C1 segment of cervical spinal cord (tissue), 14 donors: ENCODE data around the gene CCDC85C.

Source experiments
- DNase-seq, 14 donors: peaks; one replicate each; lab custom pipeline; 2025; lab: John Stamatoyannopoulos, UW

The CCDC85C gene

DNA sequence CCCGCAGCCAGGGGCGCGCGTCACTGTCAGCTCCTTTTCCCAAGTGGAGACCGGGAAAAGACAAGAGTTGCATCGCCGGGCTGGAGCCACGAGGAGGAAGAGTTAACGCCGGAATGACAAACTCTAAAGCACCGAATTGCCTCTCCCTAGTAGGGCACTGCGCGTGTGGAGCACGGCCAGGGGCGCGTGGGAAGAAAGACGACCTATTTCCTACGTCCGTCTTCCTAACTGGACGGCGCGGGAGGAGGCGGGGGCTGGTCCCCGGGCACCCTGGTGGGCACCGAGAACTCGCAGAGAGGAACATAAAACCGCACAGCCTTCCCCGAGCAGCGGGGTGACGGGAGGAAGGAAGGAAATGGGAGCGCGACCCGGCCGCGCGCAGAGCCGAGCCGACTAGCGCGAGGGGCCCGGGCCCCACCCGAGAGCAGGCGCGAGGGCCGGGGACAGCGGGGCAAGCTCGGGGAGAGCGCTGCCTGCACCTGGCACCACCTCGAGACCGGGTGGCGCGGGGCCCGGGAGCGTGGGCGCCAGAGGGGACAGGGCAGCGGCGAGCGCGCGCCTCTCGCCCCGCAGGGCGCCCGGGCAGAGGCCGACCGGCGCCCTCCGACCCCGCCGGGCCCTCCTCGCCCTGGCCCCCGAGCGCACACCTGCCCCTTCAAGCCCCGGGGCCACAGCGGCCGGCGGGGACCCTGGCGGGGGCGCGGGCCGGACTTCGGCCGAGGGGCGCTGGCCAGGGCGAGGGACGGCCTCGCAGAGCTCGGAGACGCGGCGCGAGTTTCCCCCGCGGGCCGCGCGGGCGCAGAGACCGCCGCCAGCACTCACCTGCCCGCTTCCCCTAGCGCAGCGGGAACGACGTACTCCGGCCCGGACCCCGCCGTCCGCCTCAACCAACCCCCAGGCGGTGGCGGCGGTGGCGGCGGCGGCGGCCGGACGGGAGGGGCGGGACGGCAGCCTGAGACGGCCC lies 123.8 kb downstream of the CCDC85C start, which contains the start of gene SETD3:
TSS of gene SETD3 (minus strand) at position 954 of the 964 bp plus-strand sequence. CDS start 15,054 bp downstream, outside the sequence.
- peak in 10 of 14 donors; percentile 5 to 54 (median 28) for DNase-seq

DNA sequence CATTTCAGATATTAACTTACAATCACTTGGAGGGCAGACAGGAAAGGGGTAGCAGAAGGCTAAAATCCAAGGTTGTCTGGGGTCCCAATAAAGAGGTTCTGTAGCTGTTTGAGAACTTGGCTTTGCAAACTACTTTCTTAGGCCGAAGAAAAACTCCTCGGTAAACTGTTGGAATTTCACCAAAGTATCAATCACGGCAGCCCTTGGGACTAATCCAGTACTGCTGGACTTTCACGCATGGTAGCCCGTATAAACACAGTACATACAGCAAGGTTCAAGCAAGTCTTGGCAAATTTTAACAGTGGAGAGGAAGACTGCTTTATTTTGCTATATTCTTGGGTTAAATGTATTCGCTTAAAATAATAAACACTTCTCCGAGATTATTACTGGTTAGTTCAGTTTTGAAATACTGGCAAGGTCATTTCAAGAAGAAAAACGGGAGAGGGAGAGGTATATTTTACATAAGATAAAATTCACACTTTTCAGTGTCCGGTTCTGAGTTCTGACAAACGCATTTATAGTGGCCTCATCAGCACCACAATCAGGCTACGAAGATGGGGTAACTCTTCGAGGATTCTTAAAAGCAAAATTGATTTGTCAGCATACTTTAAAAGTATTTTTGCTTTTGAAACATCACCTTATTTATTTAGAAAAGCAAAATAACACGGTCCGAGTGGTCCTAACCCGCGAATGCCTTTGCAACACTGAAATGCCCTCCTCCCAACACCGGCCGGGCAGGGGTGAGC lies 124.7 kb downstream of the CCDC85C start:
- DNase-seq: no peak

DNA sequence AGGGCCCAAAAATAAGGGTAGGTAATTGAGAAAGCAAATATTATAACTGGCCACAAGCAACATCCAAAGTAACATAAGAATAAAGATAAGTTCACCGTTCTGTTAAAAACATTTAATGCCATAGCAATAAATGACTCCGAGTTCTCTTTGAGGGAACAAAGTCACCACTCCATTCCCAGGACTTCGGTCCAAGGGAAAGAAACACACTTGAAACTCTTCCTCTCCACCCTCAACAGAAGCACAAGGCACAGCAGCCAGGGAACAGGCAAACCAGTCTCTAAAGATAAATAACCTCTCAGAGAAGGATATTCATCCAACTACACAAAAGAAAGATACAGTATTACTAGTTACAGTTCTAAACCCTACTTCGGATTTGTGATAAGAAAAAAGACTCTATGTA lies 125.9 kb downstream of the CCDC85C start:
- no peak for DNase-seq

DNA sequence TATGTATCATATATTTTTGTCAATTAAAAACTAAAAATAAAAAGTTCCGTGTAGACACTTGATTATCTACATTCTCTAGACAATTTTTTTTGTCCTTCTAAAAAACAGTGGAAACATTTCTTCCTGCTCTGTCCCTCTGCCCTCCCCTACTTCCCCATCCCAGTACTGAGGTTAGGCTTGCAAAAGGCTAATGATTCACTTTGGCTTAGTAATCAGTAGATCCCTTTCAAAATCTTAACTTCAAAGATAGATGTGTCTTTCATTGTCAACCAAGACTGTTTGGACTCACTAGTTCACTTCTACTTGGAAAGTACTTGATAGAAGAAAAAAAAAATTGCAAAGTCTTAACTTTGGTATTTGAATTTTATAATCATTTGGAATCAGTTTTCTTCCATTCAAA lies 127.1 kb downstream of the CCDC85C start:
- no peak for DNase-seq

DNA sequence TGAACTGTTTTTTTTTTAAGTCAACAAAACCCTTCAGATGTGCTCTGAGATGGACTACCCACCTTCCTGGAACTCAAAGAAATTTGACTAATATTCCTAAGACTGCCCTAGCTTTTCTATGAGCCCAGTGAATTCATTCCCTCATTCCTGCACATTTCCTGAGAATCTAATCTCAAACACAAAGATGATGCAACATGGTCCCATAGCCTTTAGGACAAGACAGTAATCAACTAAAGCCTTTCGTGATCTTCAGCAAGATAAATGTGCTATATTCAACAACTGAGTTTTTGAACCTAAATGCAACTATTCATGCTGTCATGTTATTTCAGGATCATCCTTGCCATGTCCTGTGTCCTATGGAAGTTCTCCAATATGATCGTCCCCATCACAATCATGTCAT lies 128.3 kb downstream of the CCDC85C start:
- no peak for DNase-seq

DNA sequence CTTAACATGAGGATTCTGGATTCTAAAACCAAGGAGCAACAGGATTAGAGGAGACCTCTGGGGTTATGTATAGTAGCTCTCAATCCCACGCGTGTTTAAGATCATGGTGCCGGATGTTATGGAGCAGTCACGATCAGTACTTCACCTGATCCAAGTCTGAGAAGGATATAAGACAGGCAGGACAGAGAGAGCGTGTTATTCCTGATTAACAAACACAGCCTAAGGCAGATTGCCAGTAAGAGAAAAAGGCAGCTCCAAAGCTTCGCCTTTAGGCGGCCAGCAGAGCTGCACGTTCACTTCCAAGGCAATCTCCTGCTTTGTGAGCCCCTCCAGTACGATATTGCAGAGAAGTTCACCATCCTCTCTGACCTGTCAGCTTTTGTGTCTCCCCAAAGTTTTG lies 128.8 kb downstream of the CCDC85C start:
- DNase-seq: no peak

DNA sequence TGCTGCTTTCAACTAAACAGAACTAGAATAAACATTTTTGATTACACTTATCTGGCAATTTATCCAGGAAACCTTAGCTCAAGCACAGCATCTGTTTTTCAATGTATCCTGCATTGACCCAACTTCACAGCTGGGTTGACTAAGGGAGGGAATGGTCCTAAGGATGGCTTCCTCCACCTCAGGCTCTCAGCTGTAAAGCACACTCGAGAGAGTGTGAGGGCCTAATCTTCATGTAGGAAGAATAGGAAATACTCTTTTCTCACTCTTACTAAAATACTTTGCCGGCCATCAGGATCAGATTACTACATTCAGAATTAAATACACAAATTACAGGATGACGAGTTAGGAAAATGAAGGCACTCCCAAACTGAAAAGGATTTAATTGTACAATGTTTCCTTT lies 130.5 kb downstream of the CCDC85C start:
- DNase-seq: no peak

DNA sequence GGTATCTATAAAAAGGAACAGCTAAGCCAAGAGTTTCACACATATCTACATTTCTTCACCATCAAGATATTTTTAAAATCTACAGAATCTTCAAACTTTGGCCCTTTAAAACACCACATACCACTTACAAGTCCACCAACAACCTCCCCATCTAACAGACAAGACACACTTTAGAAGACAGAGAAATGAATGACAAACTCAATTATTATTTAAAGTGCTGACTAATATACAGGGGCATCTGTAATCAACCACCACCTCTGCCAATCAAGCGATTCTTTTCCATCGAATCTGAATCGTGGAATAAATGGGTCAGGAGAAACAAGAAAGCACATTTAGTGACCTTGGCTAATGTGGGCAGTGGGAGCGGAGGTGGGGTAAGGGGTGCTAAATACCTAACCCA lies 131.1 kb downstream of the CCDC85C start:
- DNase-seq: no peak

DNA sequence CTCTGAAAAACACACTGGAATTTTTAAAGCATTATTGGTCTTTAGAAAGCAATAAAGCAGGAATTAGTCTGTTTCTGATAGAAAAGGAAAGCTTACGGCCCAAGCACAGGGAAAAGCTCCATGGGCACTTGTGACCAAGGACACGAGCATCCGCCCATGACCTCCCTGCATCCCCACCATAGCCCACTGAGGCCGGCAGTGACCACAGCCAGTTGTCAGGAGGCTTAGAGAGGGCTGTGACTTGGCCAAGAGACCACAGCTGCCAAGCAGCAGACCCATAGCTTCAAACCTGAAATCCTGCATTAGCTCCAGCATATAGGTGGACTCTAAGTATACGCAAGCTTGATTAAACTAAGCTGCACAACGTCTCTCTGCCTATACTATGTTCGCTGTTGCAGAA lies 132.3 kb downstream of the CCDC85C start:
- no peak for DNase-seq

DNA sequence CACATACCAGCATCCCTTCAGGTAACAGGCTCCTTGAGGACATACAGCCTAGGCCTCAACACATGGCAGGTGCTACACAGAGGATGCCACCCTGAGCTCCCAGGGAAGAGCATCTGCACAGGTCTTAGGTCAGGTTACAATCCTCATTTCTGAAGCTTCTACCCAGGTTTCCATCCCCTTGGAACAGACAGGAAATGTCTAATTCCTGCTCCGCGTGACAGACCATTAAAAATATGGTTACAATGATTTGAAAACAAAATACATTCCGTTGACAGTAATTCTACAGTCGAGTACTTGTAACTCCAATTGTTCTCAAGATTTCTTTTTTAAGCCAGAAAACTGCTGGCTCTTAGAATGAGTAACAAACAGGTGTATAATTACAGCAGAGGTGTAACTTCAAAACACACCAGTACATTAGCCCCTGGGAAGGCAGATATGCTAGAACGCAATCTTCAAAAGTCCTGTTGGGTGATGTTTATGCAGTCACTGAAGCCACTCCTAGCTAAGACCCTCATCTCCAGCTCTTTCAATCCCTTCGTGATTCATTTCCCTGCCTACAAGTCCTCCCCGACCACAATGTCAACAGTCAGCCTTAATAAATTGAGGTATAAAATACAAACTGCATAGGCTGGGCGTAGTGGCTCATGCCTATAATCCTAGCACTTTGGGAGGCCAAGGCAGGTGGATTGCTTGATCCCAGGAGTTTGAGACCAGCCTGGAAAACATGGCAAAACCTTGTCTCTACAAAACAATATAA lies 135.0 kb downstream of the CCDC85C start:
- no peak for DNase-seq

DNA sequence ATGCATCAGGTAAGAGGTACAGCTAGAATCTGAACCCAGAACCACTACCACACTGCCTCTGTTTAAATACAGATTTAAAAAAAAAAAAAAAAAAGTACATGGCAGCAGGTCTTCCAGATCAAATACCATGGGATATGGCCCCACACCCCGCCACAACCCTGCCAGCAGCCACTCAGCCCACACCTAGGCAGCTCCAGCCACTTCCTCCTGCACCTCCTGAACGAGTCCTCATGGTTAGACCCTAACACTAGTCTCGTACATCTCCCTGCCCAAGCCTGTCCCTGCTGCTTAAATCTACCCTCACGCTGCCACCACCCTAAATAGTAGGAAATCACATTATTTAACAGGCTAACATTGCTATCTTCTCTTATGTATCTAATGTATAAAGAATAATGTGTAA lies 135.9 kb downstream of the CCDC85C start:
- DNase-seq: no peak

DNA sequence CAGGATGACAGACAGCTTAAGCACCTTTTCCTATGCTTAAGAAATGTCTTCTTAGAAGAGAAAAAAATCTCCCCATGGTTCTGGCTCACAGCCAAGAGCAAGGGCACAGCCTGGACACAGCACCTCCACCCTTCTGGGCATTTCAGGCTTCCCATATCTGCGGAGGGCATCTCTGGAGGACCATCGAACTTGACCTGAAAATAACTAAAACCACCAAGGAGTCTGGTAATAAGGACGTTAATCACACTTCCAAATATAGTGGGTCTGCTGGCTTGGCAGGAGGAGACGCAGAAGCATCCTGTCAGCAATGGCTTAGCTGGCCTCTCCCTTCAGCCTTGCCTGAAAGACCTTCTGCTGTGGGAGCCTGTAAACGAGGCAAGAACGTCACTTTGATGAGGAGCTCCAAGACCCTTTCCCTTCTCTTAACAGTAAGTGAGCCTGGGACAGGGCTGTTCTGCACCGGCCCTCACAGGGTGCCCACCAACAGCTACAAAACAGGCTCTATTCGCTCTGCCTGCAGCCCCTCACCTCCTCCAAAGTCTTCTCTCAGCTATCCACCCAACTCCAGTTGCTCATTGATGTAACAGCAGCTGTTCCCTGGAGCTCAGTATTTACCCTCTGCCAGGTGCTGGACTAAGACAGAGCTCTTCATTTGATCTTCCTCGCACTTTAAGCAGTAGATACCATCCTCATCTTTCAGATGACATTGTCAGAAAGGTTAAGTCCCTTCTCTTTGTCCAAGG lies 136.5 kb downstream of the CCDC85C start:
- DNase-seq: no peak

DNA sequence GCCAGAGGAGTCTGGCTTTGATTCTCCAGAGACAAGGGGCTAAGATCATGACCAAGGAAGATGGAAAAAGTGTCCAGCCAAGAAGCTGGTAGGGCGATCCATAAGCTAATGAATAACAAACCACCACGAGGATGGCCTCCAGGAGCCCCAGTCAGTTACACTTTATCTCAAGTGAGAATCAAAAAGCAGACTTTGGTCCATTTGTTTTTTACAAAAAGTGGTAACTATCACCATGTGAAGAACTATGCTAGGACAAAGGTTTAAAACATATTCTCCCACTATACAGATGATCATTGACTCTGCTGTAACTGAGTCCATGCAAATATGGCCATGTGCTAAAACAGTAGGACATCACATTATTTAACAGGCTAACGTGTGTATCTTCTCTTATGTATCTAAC lies 137.2 kb downstream of the CCDC85C start:
- DNase-seq: no peak

DNA sequence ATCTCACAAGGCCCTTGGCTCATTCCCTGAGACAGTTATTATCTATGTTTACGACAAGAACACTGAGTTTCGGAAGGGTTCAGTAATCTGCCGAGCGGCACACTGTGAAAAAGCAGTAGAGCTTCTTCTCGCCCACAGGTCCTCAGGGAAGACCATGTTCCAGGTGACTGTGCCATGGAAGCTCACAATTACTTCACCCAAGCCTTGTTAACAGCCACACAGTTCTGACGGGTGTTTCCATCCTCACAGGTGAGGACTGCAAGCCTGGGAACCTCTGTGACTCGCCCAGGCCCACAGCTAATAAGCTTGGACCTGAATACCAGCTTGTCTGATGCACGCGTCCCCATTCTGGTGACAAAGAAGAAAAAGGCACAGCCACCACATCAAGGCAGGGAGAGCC lies 138.7 kb downstream of the CCDC85C start:
- no peak for DNase-seq

DNA sequence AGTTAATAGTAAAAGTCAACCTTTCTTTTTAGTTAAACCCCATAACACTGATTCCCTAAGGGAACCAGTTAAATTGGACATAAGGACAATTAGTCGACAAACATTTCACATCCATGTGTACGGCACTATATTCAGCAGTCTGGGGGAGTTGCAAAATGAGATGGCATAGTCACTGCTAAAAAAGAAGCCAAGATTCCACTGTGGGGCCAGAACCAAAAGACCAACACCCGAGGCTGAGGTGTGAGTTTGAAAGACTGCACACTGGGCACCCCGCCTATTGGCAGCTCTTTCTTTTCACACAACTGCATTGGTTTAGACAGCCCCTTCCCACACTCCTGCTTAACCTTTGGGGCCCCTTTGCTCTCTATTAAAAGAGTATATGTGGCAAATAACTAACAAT lies 140.0 kb downstream of the CCDC85C start:
- no peak for DNase-seq

DNA sequence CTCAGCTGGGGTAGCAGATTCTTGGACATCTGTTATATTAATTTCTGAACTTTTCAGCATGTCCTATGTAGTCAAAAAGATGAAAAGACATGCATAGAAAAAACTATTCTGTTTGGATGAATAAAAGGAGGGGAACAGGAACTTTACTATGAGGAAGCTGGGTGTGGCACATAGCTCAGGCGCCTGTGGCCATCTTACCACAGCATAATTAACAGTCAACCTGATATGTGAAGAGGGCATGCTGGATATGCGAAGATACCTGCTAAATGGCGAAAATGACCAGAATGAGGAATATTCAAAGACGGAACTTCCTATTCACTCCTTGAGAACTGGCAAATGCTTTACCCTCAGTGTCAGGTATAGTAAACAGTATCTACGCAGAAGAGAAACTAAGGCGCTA lies 141.8 kb downstream of the CCDC85C start:
- DNase-seq: no peak

DNA sequence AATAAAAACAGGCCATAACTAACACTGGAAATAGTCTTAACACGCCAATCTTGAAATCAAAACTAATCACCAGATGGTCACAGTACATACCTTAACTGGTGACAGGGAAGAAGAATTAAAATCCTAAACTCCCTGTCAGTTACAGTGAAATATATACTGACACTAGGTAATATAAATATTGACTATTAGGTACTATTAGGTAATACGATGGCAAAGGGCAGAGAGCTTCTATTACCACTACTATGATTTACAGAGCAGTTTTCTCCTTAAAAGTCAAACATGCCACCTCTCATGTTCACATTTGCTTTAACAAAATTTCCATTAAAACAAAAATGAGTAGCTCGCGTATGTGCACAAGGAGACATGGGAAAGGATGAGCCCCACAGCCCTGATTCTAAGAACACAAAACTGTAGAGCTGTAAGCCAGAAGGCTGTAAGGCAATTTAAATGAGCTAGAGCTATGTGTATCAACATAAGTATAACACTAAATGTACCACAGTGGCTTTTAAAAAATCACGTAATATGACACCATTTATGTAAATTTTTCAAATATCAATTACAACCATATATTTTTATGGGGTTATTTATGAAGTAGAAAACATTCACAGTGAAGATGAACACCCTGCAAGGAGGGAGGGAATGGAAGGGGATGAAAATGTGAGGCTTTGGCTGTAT lies 142.5 kb downstream of the CCDC85C start:
- no peak for DNase-seq

DNA sequence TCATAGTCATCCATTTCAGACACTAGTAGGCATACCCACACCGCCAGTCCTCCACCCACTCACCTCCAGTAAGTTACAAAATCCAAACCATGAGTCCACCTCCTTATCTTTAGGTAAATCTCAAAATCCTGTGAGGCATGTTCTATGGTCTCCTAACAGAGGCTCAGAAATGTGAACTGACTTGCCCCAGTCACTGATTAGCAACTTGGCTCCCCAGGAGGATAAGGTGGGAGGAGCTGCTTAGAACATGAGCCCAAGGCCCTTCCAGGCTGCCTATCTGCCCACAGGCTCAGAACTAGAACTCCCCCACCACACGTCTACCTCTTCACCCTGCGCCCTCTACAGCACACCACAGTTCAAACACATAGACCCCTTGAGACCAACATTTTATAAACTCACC lies 143.2 kb downstream of the CCDC85C start:
- no peak for DNase-seq

DNA sequence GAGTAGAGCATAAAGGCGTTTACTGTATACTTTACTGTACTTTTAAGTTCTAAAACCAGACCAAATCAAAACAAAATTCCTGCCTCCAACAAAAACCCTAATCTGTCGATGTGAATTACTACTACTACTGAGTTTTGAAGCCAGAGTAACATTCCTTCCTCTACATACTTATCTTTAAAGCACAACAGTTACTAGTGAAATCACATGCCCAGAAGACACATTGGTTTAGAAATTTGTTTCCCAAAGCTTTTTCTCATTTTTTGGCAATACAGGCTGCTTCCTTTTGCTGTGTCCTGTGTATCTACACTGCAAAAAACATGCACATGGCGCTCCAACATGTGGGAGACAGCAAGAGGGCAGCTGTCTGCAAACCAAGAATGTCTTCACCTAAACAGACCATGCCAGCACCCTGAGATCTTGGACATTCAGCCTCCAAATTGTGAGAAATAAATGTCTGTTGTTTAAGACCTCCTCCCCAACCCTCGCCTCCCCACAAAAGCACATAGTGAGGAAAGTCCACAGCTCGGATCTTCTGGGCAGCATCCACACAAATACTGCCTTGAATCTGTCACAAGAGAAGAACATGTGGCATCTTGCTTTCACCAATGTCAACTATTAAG lies 144.4 kb downstream of the CCDC85C start:
- DNase-seq: no peak

DNA sequence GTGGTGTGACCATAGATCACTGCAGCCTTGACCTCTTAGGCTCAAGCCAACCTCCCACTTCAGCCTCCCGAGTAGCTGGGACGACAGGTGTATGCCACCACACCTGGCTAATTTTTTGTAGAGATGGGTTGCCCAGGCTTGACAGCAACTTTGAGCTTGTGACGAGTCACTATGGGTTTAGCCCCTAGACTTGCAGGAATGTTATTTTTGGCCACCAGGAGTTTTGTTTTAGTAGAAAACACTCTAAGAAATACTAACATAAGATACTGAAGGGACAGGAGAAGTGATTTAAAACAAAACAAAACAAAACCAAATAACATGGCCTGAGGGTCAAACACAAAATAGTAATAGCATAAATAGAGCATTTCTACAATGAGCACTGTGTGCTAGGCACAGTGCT lies 149.8 kb downstream of the CCDC85C start:
- no peak for DNase-seq
